GM12865 (cell line): Measurements from ENCODE around the gene AOAH.
"Not testable (repeated sequence)": the region's sequence is repeated elsewhere in the genome, so short reads cannot be mapped to it uniquely, and the experiment has no call there.

Experiments
- DNase-seq: peaks from one replicate; pipeline ENCODE4 v3.0.0; 2010; ENCODE audit warnings: low read depth
- H3K4me3 ChIP-seq: 2 replicates; pipeline ENCODE4 v1.5.1; 2011; ENCODE audit warnings: mild to moderate bottlenecking, low read depth, low read length, control low read depth
- CTCF ChIP-seq: IDR thresholded peaks from 2 replicates; pipeline ENCODE4 v1.5.1; 2011; ENCODE audit warnings: low read length, control low read depth, low read depth, inconsistent platforms; ENCODE audit not compliant: insufficient read depth; ENCODE audit errors: missing control alignments

AOAH gene

GRCh38 chr7:36717586-36717985 is 6.7 kb downstream of the AOAH start:
- TF ChIP-seq CTCF, result no peak
- no peak for DNase-seq
- no peak overlapping the region for H3K4me3 ChIP-seq

GRCh38 chr7:36716802-36717201 is 7.5 kb downstream of the AOAH start:
- H3K4me3 ChIP-seq, result not testable (repeated sequence)

GRCh38 chr7:36712015-36712414 is 12.3 kb downstream of the AOAH start:
- no peak for DNase-seq
- no peak overlapping the region for H3K4me3 ChIP-seq
- no peak for TF ChIP-seq CTCF

More at GRCh38 chr7:36716802-36717201, 7.5 kb downstream of the AOAH start:
- not testable (repeated sequence) for DNase-seq

GRCh38 chr7:36711256-36711655 is 13.0 kb downstream of the AOAH start:
- DNase-seq, result no peak
- TF ChIP-seq CTCF, result no peak
- no peak overlapping the region for H3K4me3 ChIP-seq

GRCh38 chr7:36710186-36710791 is 14.0 kb downstream of the AOAH start:
- DNase-seq, result no peak
- H3K4me3 ChIP-seq, result no peak overlapping the region
- TF ChIP-seq CTCF, result no peak

- no peak for DNase-seq
- H3K4me3 ChIP-seq, result no peak overlapping the region
- no peak for TF ChIP-seq CTCF
Measured at GRCh38 chr7:36708767-36709166, 15.5 kb downstream of the AOAH start.

GRCh38 chr7:36707898-36708297 is 16.4 kb downstream of the AOAH start:
- no peak for DNase-seq
- TF ChIP-seq CTCF, result no peak
- no peak overlapping the region for H3K4me3 ChIP-seq
